Naive thymus-derived CD8-positive, alpha-beta T cell (primary cell): ENCODE measurements around the gene ITGA6. TPM values are rescaled to one million over a fixed set of nuclear protein-coding genes. Genes with fewer than 3 reads are reported as not detected.
A peak's percentile ranks its signal among the peaks of the same experiment; 100 is the strongest.
"Not testable (repeated sequence)": the region's sequence is repeated elsewhere in the genome, so short reads cannot be mapped to it uniquely, and the experiment has no call there.

Source experiments
- ATAC-seq, 2 donors: fragments of 150-1000 bp; cut with Tn5 transposase in 1 of 2; sonication (Bioruptor Pico), chemical (Tn5 transposase) in 1 of 2; 1 replicate in 1 of 2; 2 replicates in 1 of 2; pipeline ENCODE4 v1.10.0; 2021; ENCODE audit warnings: mild to moderate bottlenecking in 2 of 2, moderate library complexity in 2 of 2
- POLR2A ChIA-PET: fragments of 350-600 bp; sonication (Branson Sonifier 250); formaldehyde crosslinking; loops from one replicate; lab custom pipeline; 2021; ENCODE audit warnings: antibody characterized with exemption; lab: Charles Lee
- DNase-seq, 10 donors: peaks; one replicate each; pipeline versions ENCODE4 v3.0.0 to v3.0.0-alpha.2; 2020 to 2022
- H3K27ac Mint-ChIP-seq, 10 donors: one replicate each; pipeline ENCODE4 v1.8.0; 2020 to 2022; ENCODE audit warnings: mild to moderate bottlenecking in 10 of 10, mixed read lengths in 10 of 10, moderate library complexity in 4 of 10, inconsistent platforms in 1 of 10
- H3K27me3 Mint-ChIP-seq, 5 donors: one replicate each; pipeline ENCODE4 v1.8.0; 2021 to 2022; ENCODE audit warnings: mixed read lengths in 5 of 5
- H3K36me3 Mint-ChIP-seq, 3 donors: one replicate each; pipeline ENCODE4 v1.8.0; 2020 to 2022; ENCODE audit warnings: mixed read lengths in 3 of 3, mild to moderate bottlenecking in 2 of 3, inconsistent platforms in 1 of 3
- H3K4me1 Mint-ChIP-seq, 4 donors: one replicate each; pipeline ENCODE4 v1.8.0; 2021 to 2022; ENCODE audit warnings: mixed read lengths in 4 of 4
- H3K4me3 Mint-ChIP-seq, 10 donors: one replicate each; pipeline ENCODE4 v1.8.0; 2020 to 2022; ENCODE audit warnings: mild to moderate bottlenecking in 10 of 10, mixed read lengths in 10 of 10, moderate library complexity in 6 of 10, inconsistent platforms in 1 of 10
- H3K9me3 Mint-ChIP-seq, 9 donors: one replicate each; pipeline ENCODE4 v1.8.0; 2020 to 2022; ENCODE audit warnings: mixed read lengths in 9 of 9, mild to moderate bottlenecking in 3 of 9, inconsistent platforms in 1 of 9, moderate library complexity in 1 of 9
- polyA plus RNA-seq, 3 donors: library from polyadenylated mRNA; unstranded; fragments of 300-500 nt; fragmentation: Illumina TruSeq; gene quantifications; one replicate each; pipeline ENCODE4 v1.2.3, GENCODE V29; 2021
- total RNA-seq, 8 experiments: library from RNA in 2 of 8; stranded (reverse) in 2 of 8; gene quantifications; one replicate each; pipeline ENCODE4 v1.2.3 and lab custom pipeline; 2021 to 2026

ITGA6 gene
- total and polyA plus RNA-seq, 5 experiments from 2014 or later, result 58.4 to 127 (median 80.0) TPM

GRCh38 chr2:172537851-172538250 is 110.5 kb downstream of the ITGA6 start:
- H3K27ac Mint-ChIP-seq, H3K4me1 Mint-ChIP-seq, POLR2A ChIA-PET, H3K27me3 Mint-ChIP-seq, ATAC-seq, DNase-seq, H3K4me3 Mint-ChIP-seq: not testable (repeated sequence)
- H3K36me3 Mint-ChIP-seq, result peaks cover 10 to 48% (median 17%) of the 10 kb centered on the region in 3 donors
- peaks cover 0 to 42% (median 15%) of the 10 kb centered on the region in 9 donors for H3K9me3 Mint-ChIP-seq

- H3K4me3 Mint-ChIP-seq, result no peak overlapping the region
- H3K4me1 Mint-ChIP-seq, result peaks cover 2 to 18% (median 8%) of the 10 kb centered on the region in 4 donors
- no peaks in the 10 kb centered on the region for H3K27me3 Mint-ChIP-seq
- DNase-seq, result no peak
- no peak overlapping the region for H3K27ac Mint-ChIP-seq
- H3K9me3 Mint-ChIP-seq, result peaks cover 0 to 34% (median 9%) of the 10 kb centered on the region in 9 donors
- ATAC-seq, result no peak
- H3K36me3 Mint-ChIP-seq, result peaks cover 8 to 49% (median 11%) of the 10 kb centered on the region in 3 donors
- POLR2A ChIA-PET, result no interaction called here
Observed at GRCh38 chr2:172539767-172540166, 112.4 kb downstream of the ITGA6 start.

GRCh38 chr2:172540421-172540820 is 113.0 kb downstream of the ITGA6 start:
- no peak overlapping the region for H3K27ac Mint-ChIP-seq
- no peaks in the 10 kb centered on the region for H3K27me3 Mint-ChIP-seq
- DNase-seq (no peak), ATAC-seq (no peak)
- POLR2A ChIA-PET, result no interaction called here
- peaks cover 0 to 33% (median 12%) of the 10 kb centered on the region in 9 donors for H3K9me3 Mint-ChIP-seq
- peaks cover 4 to 46% (median 10%) of the 10 kb centered on the region in 3 donors for H3K36me3 Mint-ChIP-seq
- no peak overlapping the region for H3K4me3 Mint-ChIP-seq
- peaks cover 2 to 18% (median 8%) of the 10 kb centered on the region in 4 donors for H3K4me1 Mint-ChIP-seq

- peaks cover 0 to 18% (median 8%) of the 10 kb centered on the region in 9 donors for H3K9me3 Mint-ChIP-seq
- POLR2A ChIA-PET, result interaction anchor here (1.5 kb wide), 1 partner anchor 10 kb away, joined by 7 read pairs; the partner anchor contains the start of gene PDK1
- H3K27ac Mint-ChIP-seq, result no peak overlapping the region
- peaks cover 9 to 44% (median 12%) of the 10 kb centered on the region in 3 donors for H3K36me3 Mint-ChIP-seq
- H3K27me3 Mint-ChIP-seq, result peaks cover 0 to 1% (median 0%) of the 10 kb centered on the region in 5 donors
- H3K4me1 Mint-ChIP-seq, result peaks cover 23 to 32% (median 24%) of the 10 kb centered on the region in 4 donors
- H3K4me3 Mint-ChIP-seq, result no peak overlapping the region
- ATAC-seq (no peak), DNase-seq (no peak)
Observed at GRCh38 chr2:172545408-172546075, 118.2 kb downstream of the ITGA6 start.

- peak overlapping the region in 1 of 10 donors; percentile 50 for H3K27ac Mint-ChIP-seq
Observed at GRCh38 chr2:172549131-172549530, 121.7 kb downstream of the ITGA6 start.

GRCh38 chr2:172549802-172550201 is 122.4 kb downstream of the ITGA6 start:
- Mint-ChIP-seq H3K4me3 (peak overlapping the region in 7 of 10 donors; percentile 20 to 73 (median 59)), H3K4me1 (peaks cover 23 to 48% (median 42%) of the 10 kb centered on the region in 4 donors), H3K36me3 (peaks cover 5 to 25% (median 18%) of the 10 kb centered on the region in 3 donors), H3K27ac (peak overlapping the region in 3 of 10 donors; percentile 42 to 68 (median 50))
- peak in 5 of 10 donors; percentile 33 to 80 (median 58) for DNase-seq
- H3K9me3 Mint-ChIP-seq, POLR2A ChIA-PET, H3K27me3 Mint-ChIP-seq: not testable (repeated sequence)
- peak; percentile 56 to 58 for ATAC-seq

More at GRCh38 chr2:172549131-172549530, 121.7 kb downstream of the ITGA6 start:
- H3K4me1 Mint-ChIP-seq, result peaks cover 21 to 42% (median 35%) of the 10 kb centered on the region in 4 donors
- ATAC-seq (no peak), DNase-seq (no peak)
- H3K4me3 Mint-ChIP-seq, result peak overlapping the region in 1 of 10 donors; percentile 55
- peaks cover 5 to 30% (median 19%) of the 10 kb centered on the region in 3 donors for H3K36me3 Mint-ChIP-seq
- POLR2A ChIA-PET, result no interaction called here
- H3K9me3 Mint-ChIP-seq, result peaks cover 0 to 5% (median 2%) of the 10 kb centered on the region in 9 donors
- peaks cover 0 to 3% (median 0%) of the 10 kb centered on the region in 5 donors for H3K27me3 Mint-ChIP-seq

- DNase-seq (no peak), ATAC-seq (no peak)
- H3K4me3 Mint-ChIP-seq, result peak overlapping the region in 7 of 10 donors; percentile 2 to 73 (median 35)
- peak overlapping the region in 1 of 10 donors; percentile 9 for H3K27ac Mint-ChIP-seq
- H3K9me3 Mint-ChIP-seq, result peaks cover 0 to 4% (median under 1%) of the 10 kb centered on the region in 9 donors
- H3K4me1 Mint-ChIP-seq, result peaks cover 27 to 53% (median 47%) of the 10 kb centered on the region in 4 donors
- H3K27me3 Mint-ChIP-seq, result peaks cover 0 to 3% (median 0%) of the 10 kb centered on the region in 5 donors
- POLR2A ChIA-PET, result no interaction called here
- peaks cover 2 to 23% (median 18%) of the 10 kb centered on the region in 3 donors for H3K36me3 Mint-ChIP-seq
Observed at GRCh38 chr2:172550419-172550818, 123.0 kb downstream of the ITGA6 start.

- Mint-ChIP-seq H3K4me1 (peaks cover 28 to 50% (median 46%) of the 10 kb centered on the region in 4 donors), H3K9me3 (peaks cover 0 to 4% (median 0%) of the 10 kb centered on the region in 9 donors), H3K27me3 (peaks cover 0 to 3% (median 0%) of the 10 kb centered on the region in 5 donors), H3K27ac (no peak overlapping the region), H3K36me3 (peaks cover 0 to 18% (median 15%) of the 10 kb centered on the region in 3 donors), H3K4me3 (peak overlapping the region in 2 of 10 donors; percentile 2 to 6)
- POLR2A ChIA-PET, result no interaction called here
- DNase-seq, result no peak
- no peak for ATAC-seq
Observed at GRCh38 chr2:172551271-172551670, 123.9 kb downstream of the ITGA6 start.

GRCh38 chr2:172552547-172553291 is 125.3 kb downstream of the ITGA6 start:
- Mint-ChIP-seq H3K4me3 (peak overlapping the region in 1 of 10 donors; percentile 20), H3K9me3 (peaks cover 0 to 2% (median 0%) of the 10 kb centered on the region in 9 donors), H3K4me1 (peaks cover 30 to 63% (median 57%) of the 10 kb centered on the region in 4 donors), H3K36me3 (peaks cover 0 to 11% (median 6%) of the 10 kb centered on the region in 3 donors), H3K27ac (peak overlapping the region in 1 of 10 donors; percentile 3), H3K27me3 (peaks cover 0 to 3% (median 0%) of the 10 kb centered on the region in 5 donors)
- POLR2A ChIA-PET, result interaction anchor here (2.2 kb wide), 1 partner anchor 58 kb away, joined by 5 read pairs; no protein-coding TSS in a partner anchor
- no peak for ATAC-seq
- DNase-seq, result no peak

- peaks cover 0 to 2% (median 0%) of the 10 kb centered on the region in 9 donors for H3K9me3 Mint-ChIP-seq
- POLR2A ChIA-PET, result interaction anchor here (0.9 to 2.6 kb wide), 5 partner anchors 9 to 72 kb away, joined by 3 to 46 read pairs (median 7); no protein-coding TSS in a partner anchor
- no peak for ATAC-seq
- peaks cover 29 to 72% (median 63%) of the 10 kb centered on the region in 4 donors for H3K4me1 Mint-ChIP-seq
- peak overlapping the region; percentile 69 to 98 (median 96) for H3K4me3 Mint-ChIP-seq
- peaks cover 0 to 20% (median 10%) of the 10 kb centered on the region in 3 donors for H3K36me3 Mint-ChIP-seq
- H3K27ac Mint-ChIP-seq, result peak overlapping the region in 8 of 10 donors; percentile 4 to 87 (median 67)
- peaks cover 0 to 3% (median 0%) of the 10 kb centered on the region in 5 donors for H3K27me3 Mint-ChIP-seq
- peak in 2 of 10 donors; percentile 7 to 11 for DNase-seq
Observed at GRCh38 chr2:172554352-172555271, 127.2 kb downstream of the ITGA6 start.

GRCh38 chr2:172555272-172555521 is 127.8 kb downstream of the ITGA6 start:
- peaks cover 0 to 24% (median 10%) of the 10 kb centered on the region in 3 donors for H3K36me3 Mint-ChIP-seq
- peaks cover 0 to 2% (median 0%) of the 10 kb centered on the region in 9 donors for H3K9me3 Mint-ChIP-seq
- peak overlapping the region; percentile 92 to 98 (median 97) for H3K4me3 Mint-ChIP-seq
- H3K4me1 Mint-ChIP-seq, result peaks cover 25 to 66% (median 58%) of the 10 kb centered on the region in 4 donors
- H3K27ac Mint-ChIP-seq, result peak overlapping the region; percentile 67 to 97 (median 95)
- peaks cover 0 to 1% (median 0%) of the 10 kb centered on the region in 5 donors for H3K27me3 Mint-ChIP-seq
- no peak for DNase-seq
- ATAC-seq, result peak in 1 of 2 donors; percentile 37
- POLR2A ChIA-PET, result interaction anchor here (0.9 to 2.6 kb wide), 6 partner anchors 9 to 94 kb away, joined by 3 to 46 read pairs (median 6); no protein-coding TSS in a partner anchor
